GM21447 (cell line): Measurements from ENCODE around the gene SSTR3.
"Not testable (repeated sequence)": the region's sequence is repeated elsewhere in the genome, so short reads cannot be mapped to it uniquely, and the experiment has no call there.

Source experiments
- ATAC-seq: cut with Tn5 transposase; IDR thresholded peaks from one replicate; pipeline ENCODE4 v1.9.1; 2021; ENCODE audit not compliant: unreplicated experiment

Gene SSTR3

DNA sequence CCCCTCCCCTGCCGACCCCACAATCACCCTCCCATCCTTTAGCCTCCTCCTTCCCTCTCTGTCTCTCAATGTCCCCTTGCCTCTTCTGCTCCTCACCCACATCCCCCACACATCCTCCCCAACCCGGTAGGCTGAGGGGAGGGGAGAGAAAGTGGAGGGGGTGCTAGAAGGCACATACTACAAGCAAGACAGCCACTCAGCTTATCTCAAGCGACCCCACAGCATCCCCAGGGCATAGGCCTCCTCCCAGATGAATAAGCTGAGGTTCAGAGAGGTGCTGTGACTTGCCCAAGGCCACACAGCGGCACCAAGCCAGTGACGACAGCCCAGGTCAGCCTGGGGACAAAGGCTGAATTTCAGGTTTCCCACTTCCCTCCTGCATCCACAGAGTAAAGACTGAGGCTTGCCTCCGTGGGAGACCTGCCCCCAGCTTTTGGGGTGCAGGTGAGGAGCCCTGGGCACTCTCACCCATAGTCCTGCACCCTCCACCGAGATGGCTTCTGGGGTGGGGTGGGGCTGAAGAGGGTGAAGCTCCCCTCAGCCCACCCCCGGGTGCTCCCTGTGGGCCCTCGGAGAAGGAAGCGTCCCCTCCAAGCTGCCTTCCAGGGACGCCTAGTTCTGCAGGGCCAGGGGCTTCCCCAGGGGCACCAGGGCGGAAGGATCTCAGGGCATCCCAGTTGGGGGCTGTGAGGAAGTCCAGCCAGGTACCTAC, 31.3 kb upstream of the SSTR3 start:
- ATAC-seq: peak; percentile 2

DNA sequence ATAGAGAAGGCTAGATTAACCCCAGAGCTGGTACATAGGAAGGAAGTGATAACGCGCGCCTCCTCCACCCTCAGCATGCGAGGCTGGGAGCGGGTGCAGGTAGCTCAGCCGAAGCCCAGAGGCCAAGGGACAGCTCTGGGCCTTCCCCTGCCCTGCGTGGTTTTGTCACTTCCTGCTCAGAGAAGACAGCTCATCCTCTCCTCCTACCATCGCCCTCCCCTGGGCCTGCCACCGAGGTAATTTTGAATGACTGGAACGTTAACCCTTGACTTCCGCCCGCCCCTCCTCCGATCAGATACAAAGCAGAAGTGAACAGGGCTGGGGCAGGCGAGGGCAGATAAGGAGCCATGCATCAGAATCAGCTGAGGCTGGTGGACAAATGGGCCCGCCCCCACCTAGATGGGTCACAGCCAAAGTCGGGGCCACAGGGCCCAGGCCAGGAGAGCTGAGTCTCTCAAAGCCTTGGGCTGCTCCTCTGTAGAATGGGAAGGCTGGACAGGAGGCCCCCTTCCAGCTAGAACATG, 30.2 kb upstream of the SSTR3 start:
- peak; percentile 60 for ATAC-seq

DNA sequence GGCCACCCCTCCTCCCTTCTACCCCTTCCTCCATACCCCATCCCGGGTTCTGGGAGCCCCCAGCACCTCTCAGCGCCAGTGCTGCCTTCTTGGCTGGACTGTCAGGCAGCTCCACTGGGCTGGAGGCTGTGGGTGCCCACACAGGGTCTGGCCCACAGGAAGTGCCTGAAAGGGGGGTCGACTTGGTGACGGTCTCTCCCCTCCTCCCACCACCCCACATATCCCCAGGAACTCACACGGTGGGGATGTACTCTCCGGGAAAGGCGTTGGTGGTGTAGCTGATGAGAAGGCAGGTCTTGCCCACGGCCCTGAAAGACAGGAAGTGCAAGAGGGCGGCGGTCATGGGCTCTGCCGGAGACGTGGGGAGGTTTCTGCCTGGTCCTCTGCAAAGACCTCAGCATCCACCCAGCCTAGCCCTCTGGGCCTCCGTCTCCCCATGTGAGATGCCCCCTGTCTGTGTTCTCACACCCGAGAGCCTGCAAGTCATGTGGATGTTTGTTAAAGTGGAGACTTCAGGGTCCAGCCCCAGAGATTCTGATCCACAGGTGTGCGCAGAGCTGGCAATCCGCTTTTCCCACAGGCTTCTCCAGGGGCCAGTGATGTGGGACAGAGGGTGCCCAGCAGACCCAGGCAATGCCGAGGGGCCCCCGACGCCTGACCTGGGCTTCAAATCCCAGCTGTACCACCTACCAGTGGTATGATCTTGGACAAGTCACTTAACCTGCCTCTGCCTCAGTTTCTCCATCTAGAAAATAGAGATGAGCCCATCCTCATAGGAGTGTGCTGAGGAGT, 29.3 kb upstream of the SSTR3 start:
- no peak for ATAC-seq

DNA sequence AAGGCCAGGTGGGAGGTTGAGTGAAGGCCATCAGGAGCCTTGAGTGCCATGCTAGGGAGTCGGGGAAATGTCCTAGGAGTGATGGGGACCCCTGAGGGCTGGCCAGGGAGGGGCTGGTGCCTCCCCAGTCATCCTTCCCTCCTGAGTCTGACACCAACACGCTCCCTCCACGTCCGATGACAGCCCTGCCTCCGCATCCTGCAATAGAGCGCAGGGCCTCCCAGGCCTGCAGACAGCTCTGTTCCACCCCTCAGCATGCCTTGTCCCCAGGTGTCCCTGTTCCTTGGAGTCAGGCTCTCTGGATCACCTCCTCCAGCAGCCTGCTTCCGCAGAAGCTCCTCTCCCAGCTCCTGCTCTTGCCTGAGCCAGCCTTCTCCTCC, 28.7 kb upstream of the SSTR3 start:
- no peak for ATAC-seq

DNA sequence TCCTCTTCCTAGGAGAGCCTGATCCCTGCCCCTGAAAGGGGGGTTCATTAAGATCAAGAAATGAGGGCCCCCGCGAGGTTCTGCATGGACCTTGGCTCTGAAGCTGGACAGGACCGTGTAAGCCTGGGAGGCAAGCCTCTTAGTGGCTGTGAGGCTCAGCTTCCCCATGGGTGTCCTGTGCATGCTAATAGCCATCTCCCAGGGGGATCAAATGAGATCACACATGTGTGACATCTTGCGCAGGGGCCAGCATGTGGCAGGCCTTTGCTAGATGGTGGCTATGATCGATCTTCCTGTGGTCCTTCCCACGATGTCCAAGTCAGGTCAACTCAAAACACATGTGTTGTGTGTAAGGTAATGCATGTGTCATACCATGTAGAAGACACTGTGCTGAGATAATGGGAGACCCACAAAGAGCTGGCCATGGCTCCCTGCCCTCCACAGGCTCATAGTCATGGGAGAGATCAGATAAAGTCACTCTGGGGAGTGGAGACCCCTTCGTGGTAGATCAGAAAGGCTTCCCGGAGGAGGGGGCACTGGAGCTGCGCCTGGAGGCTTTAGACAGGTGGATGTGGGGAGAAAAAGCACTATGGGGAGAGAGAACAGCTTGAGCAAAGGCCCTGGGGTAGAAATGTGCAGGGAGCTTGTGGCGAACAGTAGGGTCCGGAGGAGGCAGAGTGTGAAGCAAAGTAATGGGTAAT, 28.1 kb upstream of the SSTR3 start:
- no peak for ATAC-seq

DNA sequence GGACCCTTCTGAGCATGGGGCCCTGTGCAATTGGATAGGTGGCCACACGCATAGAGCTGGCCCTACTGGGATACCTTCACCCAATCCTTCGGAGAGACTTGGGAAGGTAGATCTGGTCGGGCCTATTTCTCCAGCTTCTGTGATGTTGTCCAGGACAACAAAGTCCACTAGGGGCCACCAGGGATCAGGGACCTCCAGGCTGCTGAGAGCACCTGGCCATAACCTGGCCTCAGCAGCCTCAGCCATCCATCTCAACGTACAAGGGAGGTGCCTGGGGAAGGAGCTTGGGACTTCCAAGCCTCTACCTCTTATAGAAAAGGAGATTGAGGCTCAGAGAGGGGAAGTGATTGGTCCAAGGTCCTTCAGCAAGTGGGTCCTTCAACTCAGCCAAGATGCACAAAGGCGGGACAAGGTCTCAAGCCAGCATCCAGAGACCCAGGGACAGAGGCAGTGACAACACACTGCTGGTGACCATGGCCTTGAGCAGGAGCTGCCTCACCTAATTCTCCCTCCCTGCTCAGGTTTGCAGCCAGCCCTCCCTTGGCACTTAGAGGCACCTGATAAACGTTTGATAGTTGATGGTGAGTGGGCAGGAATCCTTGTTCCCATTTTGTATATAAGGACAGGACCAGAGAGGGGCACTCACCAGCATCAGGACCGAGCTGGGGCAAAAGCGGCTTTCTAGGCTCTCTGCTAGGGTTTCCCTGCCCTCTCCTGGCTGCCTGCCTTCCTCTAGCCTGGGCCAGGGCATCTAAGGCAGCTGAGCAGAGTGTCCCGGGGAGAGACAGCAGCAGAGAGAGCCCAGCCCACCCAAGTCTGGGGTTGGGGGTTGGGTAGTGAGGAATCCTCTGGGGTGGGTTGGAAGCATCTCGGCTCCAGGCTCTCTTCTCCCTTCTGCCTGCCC, 27.3 kb upstream of the SSTR3 start:
- no peak for ATAC-seq

DNA sequence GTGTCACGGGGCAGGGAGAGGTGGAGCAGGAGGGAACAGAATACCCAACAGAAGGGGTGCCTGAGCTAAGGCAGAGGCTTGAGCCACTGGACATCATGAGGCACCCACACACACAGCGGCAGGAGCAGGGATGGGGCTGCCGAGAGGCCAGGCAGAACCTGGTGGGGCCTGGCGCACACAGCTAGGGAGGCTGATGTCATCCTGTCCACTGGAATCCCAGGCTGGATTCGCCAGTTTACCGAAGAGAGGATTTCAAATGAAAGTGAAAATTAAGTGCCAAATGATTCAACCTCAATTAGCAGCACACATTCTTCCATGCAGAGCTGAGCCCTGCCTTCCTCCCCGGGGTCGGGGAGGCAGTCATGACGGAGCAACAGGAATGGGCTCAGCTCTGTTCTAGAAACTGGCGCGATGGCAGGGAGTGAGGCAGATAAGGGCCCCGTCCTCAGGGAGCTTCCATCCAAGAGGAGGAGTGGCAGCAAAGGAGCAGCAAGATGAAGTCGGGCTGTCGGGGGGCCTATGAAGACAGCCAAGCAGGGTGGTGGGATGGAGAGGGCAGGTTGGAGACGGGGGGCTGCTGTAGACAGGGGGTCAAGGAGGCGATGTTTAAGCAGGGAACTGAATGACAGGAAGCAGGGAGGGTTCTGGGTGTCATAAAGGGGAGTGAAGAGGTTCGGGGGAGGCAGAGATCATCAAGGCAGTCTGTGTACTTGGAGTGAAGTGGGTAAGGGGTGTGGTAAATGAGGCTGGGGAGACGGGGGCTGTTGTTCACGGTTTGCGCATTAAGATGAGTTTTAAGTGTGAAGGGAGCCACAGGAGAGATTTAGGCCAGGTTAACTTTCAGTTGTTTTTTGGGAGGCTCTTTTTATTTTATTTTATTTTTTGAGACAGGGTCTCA, 25.3 kb upstream of the SSTR3 start:
- no peak for ATAC-seq

DNA sequence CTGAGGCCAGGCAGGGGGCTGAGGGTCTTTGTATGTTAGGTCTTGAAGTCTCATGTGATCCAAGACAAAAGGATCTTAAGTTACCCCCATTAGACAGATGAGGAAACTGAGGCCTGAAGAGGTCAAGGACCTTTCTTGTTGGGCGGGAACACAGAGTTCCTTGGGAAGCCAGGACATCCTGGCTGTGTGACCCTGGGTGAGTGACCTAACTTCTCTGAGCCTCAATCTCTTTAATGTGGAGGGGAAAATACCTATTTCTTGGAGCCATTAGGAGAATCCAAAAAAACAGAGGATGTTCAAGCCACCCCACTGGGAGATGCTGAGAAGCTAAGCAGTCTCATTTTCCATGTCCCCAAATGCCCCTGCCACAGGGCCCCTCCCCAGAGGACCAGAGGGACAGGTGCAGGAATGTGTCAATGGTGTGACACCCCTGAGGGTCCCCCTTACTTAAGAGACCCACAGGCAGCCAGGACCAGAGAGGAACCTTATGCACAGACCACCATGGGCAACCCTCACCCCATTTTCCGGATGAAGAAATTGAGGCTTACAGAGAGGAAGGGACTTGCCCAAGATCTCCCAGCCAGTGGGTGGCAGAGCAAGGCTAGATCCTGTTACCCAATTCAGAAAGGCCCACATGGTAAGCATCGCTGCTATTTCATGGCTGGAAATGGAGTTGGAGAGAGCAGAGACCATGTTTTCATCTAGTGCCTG, 23.8 kb upstream of the SSTR3 start:
- ATAC-seq: no peak

DNA sequence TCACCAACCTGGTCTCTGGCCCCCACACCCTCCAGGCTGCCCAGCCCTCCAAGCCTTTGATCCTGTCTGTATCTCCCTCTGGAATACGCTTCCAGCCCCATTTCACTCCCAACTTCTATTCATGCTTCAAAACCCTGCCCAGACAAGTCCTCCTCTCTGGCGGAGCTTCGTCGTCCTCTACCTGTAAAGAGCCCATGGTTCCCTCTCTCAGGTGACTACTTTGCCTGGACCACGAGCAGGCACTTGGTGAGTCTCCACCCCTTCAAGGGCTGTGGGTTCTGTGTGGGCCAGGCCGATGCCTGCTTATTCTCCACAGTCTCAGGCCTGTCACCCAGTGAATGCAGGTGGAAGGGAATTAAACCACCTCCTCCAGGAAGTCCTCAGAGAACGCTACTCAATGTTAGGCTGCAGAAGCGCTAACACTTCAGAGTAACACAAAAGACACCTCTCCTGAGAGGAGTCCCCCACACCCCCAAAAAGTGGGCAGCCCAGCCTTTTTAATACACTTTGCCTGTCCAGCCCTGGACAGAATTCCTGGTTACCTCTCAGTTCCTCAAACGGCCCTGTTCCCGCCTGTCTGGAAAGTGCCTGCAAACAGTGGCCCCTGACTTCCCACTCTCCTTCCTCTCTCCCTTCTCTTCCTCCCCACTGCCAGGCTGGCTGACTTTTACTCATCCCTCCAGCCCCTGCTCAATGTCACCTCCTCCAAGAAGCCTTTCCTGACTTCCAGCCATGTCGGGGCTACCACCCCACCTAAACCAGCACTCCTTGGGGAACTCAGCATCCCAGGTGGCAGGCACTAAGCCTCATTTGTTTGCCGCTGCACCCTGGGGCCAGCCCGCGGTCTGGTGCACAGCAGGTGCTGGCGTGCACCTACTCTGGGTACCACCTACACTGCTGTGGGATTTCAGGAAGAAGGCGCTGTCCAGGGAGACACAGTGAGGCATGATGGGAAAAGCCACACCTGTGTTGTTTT, 22.7 kb upstream of the SSTR3 start:
- ATAC-seq: no peak

DNA sequence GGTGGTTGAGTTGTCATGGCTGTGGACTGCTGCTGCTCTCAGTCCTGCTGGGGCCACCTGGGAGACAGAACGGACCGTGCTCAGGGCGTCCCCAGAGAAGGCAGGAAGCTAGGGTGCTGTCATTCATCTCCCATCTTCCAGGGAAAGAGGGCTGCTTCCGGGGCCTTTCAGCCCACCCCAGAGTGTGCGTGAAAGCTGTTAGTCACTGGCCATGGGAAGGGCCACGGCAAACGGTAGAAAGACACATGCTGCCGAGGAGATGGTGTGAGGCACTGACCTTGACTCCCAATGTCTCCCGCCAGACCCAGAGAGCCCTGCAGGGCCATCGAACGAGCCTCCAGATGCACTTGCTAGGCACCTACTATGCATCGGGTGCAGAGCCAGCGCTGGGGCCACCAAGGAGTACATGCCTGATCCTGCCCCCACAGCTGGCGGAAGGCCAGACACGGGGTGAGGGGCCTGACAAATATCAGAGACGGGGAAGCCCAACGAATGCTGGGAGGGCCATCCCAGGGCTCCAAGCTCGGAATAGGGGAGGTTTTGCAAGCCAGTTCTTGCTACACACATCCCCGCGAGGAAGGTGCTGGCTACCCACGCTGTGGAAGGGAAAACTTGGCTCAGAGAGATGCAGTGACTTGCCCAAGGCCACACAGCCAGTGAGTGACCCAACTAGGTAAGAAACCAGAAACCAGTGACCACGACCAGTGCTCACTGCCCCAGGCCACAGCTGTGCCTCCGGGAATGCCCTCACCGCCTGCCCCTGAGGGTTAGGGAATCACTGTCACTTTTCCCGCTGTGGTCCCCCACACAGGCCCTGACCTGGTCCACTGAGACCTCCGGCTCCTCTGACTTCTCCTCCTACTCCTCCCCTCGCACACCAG, 21.7 kb upstream of the SSTR3 start:
- no peak for ATAC-seq

DNA sequence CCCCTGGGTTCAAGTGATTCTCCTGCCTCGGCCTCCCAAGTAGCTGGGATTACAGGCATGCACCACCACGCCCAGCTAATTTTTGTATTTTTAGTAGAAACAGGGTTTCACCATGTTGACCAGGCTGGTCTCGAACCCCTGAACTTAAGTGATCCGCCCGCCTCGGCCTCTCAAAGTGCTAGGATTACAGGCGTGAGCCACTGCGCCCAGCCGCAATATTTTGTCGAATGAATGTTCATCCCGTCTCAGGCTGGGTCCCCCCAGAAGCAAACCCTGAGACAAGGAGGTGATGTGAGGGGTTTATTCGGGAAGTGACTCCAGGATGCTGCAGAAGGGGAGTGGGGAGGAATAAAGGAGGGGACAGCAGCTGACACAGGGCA, 21.1 kb upstream of the SSTR3 start:
- not testable (repeated sequence) for ATAC-seq

DNA sequence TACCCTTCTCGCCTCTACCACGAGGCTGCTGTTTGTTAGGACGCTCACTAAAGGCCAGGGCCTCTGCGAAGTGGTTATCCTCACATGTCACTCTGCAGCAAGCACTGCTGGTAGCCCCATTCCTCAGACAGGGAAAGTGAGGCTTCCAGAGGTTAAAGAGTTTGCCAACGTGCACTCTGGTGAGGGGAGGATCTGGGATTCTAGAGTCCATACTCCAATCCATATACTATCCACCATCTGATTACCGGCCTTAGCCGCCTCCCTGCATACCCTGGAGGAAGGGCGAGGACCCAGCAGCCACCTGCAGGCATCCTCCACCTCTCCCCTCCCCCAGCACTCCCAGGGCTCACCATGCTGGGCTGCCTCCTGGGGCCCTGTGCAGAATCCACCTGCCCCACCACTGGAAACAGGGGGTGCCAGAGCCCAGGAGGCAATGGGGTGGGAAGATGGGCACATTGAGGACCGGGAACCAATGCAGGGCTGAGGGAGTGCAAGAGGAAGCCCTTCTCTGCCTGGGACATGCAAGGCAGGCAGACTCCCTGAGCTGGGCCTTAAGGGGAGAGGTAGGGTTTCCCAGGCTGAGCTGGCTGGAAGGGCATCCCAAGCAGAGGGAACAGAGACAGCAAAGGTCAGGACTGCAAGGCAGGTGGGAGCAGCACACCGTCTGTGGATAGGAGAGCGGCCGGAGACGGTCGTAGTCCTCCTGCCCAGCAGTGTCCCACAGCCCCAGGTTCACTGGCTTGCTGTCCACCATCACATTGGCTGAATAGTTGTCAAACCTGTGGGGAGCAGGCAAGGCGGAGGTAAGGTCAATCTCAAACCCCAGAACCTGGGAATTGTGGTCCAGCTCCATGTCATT, 20.1 kb upstream of the SSTR3 start:
- no peak for ATAC-seq

DNA sequence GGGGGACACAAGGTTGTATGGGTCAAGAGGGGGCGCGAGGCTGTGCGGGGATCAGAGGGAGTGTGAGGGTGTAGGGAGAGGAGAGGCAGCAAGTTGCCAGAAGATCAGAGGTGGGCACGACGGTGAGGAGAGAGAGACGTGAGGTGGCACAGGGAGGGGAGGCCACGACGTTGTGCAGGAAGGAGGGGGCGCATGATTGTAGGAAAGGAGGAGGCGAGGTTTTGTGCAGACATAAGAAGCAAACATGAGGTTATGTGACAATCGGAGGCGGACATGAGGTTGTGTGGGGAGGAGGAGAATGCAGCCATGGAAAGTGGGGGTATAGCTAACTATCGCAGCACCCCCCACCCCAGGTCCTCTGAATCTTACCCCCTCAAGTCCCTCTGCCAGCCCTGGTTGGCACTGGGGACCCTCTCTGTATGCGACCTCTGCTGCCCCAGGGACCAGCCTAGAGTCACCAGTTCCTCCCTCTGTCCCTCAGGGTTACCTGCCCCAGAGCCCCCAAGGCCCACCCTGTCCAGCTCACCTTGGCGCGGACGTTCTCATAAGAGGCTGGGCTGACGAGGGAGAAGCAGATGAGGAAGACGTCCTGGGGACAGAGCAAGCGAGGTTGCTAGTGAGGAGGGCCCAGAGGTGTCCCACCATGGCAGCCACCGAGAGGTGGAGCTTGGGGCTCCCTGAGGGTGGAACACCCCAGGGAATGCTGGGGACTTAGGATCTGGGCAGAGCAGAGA, 19.3 kb upstream of the SSTR3 start:
- no peak for ATAC-seq

DNA sequence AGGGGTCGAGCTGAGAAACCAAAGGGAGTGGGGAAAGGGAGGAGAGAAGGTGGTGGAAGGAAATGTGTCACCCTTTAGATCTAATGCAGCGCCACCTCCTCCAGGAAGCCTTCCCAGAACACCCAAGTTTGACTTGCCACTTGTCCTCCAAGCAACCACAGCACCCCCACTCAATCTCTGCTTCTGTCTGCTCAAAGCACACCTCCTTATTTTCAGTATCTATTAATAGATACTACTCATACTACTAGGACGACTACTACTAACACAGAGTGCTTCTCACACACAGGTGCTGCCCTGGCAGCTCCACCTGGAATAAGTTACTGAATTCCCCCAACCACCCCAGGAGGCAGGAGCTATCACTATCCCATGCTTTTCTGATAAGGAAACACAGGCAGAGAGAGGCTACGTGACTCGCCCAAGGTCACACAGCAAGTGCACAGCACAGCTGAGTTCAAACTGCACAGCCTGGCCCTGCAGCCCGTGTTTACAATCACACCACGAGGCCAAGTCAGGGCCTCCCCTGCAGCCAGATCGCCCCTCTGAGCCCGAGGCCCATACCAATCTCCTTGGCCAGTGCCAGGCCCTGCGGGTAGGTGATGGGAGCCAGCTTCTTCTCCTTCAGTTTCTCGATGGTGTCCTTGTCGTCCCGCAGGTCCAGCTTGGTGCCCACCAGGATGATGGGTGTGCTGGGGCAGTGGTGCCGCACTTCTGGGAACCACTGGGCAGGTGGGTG, 18.6 kb upstream of the SSTR3 start:
- ATAC-seq: peak; percentile 42
